Naive B cell (primary cell): ENCODE measurements around the gene ZFAND3. TPM values are rescaled to one million over a fixed set of nuclear protein-coding genes. Genes with fewer than 3 reads are reported as not detected.
A peak's percentile ranks its signal among the peaks of the same experiment; 100 is the strongest.

Source experiments
- ATAC-seq, 2 donors: fragments of 150-1000 bp; cut with Tn5 transposase; 2 replicates each; pipeline ENCODE4 v1.10.0; 2021; ENCODE audit warnings: low read depth in 2 of 2, mild to moderate bottlenecking in 2 of 2, moderate library complexity in 2 of 2
- DNase-seq: peaks from one replicate; pipeline ENCODE4 v3.0.0; 2022
- H3K27ac Mint-ChIP-seq, 6 donors: one replicate each; pipeline ENCODE4 v1.8.0; 2020 to 2022; ENCODE audit warnings: mild to moderate bottlenecking in 6 of 6, mixed read lengths in 6 of 6, moderate library complexity in 5 of 6, inconsistent platforms in 2 of 6
- H3K27me3 Mint-ChIP-seq, 3 donors: one replicate each; pipeline ENCODE4 v1.8.0; 2021 to 2022; ENCODE audit warnings: mixed read lengths in 3 of 3, mild to moderate bottlenecking in 1 of 3
- H3K36me3 Mint-ChIP-seq, 2 donors: one replicate each; pipeline ENCODE4 v1.8.0; 2020 to 2022; ENCODE audit warnings: mixed read lengths in 2 of 2, inconsistent platforms in 1 of 2, mild to moderate bottlenecking in 1 of 2
- H3K4me1 Mint-ChIP-seq, 3 donors: one replicate each; pipeline ENCODE4 v1.8.0; 2020 to 2022; ENCODE audit warnings: mixed read lengths in 3 of 3, inconsistent platforms in 1 of 3, mild to moderate bottlenecking in 1 of 3, moderate library complexity in 1 of 3
- H3K4me3 Mint-ChIP-seq, 8 donors: one replicate each; pipeline ENCODE4 v1.8.0; 2020 to 2022; ENCODE audit warnings: mild to moderate bottlenecking in 8 of 8, mixed read lengths in 8 of 8, moderate library complexity in 8 of 8, inconsistent platforms in 2 of 8
- H3K9me3 Mint-ChIP-seq, 7 donors: one replicate each; pipeline ENCODE4 v1.8.0; 2020 to 2022; ENCODE audit warnings: mixed read lengths in 7 of 7, mild to moderate bottlenecking in 5 of 7, inconsistent platforms in 2 of 7, moderate library complexity in 1 of 7
- polyA plus RNA-seq, 6 donors: library from polyadenylated mRNA; unstranded; fragments of 300-500 nt; fragmentation: Illumina TruSeq; gene quantifications; one replicate each; pipeline ENCODE4 v1.2.3, GENCODE V29; 2021; ENCODE audit warnings: low read depth in 6 of 6

ZFAND3 gene
- polyA plus RNA-seq, 6 donors from 2014 or later: 1.9 to 6.7 (median 4.4) TPM

DNA sequence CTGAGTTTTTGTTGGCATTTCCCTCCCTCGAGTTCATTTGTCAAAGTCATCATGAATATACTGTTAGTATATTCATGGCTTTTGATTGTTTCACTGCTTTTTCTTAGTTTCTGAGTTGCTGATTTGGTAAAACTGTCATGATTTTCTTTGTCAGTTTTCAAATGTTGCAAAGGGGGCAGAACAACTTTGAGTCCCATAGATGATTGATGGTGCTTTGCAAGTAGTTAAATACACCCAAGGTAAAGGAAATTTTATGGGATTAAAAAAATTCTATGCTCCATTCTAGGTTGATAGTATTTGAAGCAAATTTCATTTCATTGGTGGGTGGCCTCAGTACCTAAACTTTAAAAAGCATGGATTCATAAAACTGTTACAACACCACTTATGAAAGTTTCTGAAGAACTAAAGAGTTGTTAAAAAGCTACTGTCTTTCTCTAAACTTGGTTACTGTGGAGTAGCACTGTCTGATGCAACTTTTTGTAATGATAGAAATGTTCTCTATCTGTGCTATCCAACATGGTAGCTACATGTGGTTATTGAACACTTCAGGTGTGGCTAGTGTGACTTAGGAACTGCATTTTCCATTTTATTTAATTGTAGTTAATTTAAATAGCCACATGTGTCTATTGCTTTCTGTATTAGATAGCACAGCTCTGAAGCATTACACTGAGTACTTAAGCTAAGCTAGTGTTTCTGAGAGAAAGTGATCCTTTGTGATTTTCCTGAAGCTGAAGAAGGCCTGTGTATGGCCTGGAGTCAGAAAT is 153.6 kb downstream of the ZFAND3 start:
- H3K36me3 Mint-ChIP-seq: peaks cover 8 to 16% of the 10 kb centered on the region in 2 donors
- no peaks in the 10 kb centered on the region for H3K27me3 Mint-ChIP-seq
- DNase-seq: no peak
- no peak overlapping the region for H3K4me3 Mint-ChIP-seq
- H3K27ac Mint-ChIP-seq: peak overlapping the region in 3 of 6 donors; percentile 42 to 74 (median 59)
- no peak for ATAC-seq
- peaks cover 36 to 47% (median 43%) of the 10 kb centered on the region in 3 donors for H3K4me1 Mint-ChIP-seq
- peaks cover 5 to 34% (median 24%) of the 10 kb centered on the region in 7 donors for H3K9me3 Mint-ChIP-seq

DNA sequence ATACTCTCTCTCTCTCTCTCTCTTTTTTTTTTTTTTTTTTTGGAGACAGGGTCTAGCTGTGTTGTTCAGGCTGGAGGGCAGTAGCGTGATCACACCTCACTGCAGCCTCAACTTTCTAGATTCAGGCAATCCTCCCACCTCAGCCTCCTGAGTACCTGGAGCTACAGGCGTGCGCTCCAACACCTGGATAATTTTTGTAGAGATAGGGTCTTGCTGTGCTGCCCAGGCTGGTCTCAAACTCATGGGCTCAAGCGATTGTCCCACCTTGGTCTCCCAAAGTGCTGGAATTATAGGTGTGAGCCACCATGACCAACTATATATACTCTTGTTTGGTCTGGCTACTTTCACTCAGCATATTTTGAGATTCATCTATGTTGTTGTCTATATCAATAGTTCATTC is 154.9 kb downstream of the ZFAND3 start:
- no peak for DNase-seq
- peak overlapping the region in 1 of 8 donors; percentile 59 for H3K4me3 Mint-ChIP-seq
- peak overlapping the region in 1 of 6 donors; percentile 60 for H3K27ac Mint-ChIP-seq
- H3K4me1 Mint-ChIP-seq: peaks cover 32 to 52% (median 46%) of the 10 kb centered on the region in 3 donors
- H3K9me3 Mint-ChIP-seq: peaks cover 5 to 34% (median 24%) of the 10 kb centered on the region in 7 donors
- H3K36me3 Mint-ChIP-seq: peaks cover 8 to 16% of the 10 kb centered on the region in 2 donors
- H3K27me3 Mint-ChIP-seq: no peaks in the 10 kb centered on the region
- no peak for ATAC-seq

DNA sequence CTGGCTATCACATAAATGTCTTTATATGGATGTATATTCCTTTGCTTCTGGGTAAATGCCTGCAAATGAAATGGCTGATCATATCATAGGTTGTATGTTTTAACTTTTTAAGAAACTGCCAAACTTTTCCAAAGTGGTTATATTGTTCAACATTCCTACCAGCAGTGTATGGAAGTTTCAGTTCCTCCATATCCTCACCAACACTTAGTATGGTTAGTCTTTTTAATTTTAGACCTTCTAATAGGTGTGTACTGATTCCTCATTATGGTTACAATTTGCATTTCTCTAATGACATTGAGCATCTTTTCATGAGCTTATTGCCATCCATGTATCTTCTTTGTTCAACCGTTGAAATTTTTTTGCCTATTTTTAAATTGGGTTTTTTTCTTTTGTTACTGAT is 155.4 kb downstream of the ZFAND3 start:
- no peak overlapping the region for H3K27ac Mint-ChIP-seq
- H3K36me3 Mint-ChIP-seq: peaks cover 8 to 16% of the 10 kb centered on the region in 2 donors
- peak overlapping the region in 1 of 8 donors; percentile 53 for H3K4me3 Mint-ChIP-seq
- H3K4me1 Mint-ChIP-seq: peaks cover 36 to 58% (median 51%) of the 10 kb centered on the region in 3 donors
- DNase-seq (no peak), ATAC-seq (no peak)
- H3K27me3 Mint-ChIP-seq: no peaks in the 10 kb centered on the region
- H3K9me3 Mint-ChIP-seq: peaks cover 5 to 34% (median 24%) of the 10 kb centered on the region in 7 donors

DNA sequence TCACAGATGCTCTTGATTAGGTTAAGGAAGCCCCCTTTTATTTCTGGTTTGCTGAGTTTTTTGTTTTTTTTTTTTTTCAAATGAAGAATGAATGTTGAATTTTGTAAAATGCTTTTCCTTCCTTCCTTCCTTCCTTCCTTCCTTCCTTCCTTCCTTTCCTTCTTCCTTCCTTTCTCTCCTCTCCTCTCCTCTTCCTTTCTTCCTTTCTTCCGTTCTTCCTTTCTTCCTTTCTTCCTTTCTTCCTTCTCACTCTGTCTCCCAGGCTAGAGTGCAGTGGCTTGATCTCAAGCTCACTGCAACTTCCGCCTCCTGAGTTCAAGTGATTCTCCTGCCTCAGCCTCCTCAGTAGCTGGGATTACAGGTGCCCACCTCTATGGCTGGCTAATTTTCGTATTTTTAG is 158.2 kb downstream of the ZFAND3 start:
- Mint-ChIP-seq H3K4me3 (peak overlapping the region in 3 of 8 donors; percentile 2 to 66 (median 59)), H3K4me1 (peaks cover 42 to 60% (median 54%) of the 10 kb centered on the region in 3 donors), H3K36me3 (peaks cover 8 to 16% of the 10 kb centered on the region in 2 donors), H3K27ac (peak overlapping the region in 3 of 6 donors; percentile 64 to 97 (median 74)), H3K9me3 (peaks cover 5 to 34% (median 24%) of the 10 kb centered on the region in 7 donors), H3K27me3 (no peaks in the 10 kb centered on the region)
- ATAC-seq (no peak), DNase-seq (no peak)

DNA sequence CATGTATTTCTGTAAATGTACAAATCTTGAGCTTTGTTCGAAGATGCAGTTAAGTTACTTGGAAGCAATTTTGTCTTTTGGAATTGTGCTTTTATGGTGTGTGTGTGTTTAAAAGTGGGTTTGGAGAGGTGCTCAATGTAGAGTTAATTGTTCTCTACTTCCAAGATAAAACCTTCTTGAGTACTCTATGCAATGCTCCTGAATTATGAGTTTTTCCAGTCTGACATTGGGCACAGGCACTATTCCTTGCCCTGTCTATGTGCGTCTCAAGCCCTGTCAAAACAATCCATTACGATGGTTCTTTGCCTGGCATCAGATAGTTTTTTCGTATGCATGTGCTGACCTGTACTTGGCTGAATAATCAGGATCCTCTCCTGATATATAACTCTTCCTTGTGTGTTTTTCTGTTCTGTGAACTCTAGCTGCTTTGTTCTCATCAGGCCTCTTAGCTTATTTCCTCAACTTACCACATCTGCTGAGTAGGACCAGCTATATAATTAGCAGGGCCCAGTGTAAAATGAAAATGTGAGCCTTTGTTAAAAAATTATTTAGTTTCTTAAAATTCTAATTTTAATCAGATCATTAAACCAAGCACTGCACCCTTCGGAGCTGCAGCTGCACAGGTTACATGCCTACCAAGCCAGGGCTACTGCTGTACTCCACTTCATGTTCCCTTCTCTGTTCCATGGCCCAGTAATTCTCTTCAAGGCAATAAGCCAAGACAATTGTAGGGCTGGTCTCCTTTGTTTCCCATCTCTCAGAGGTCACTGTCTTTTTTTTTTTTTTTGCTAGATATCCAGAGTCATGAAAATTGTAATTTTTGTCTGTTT is 160.1 kb downstream of the ZFAND3 start:
- ATAC-seq: no peak
- Mint-ChIP-seq H3K27me3 (no peaks in the 10 kb centered on the region), H3K9me3 (peaks cover 3 to 22% (median 15%) of the 10 kb centered on the region in 7 donors), H3K36me3 (peaks cover 6 to 8% of the 10 kb centered on the region in 2 donors), H3K4me3 (peak overlapping the region in 1 of 8 donors; percentile 3), H3K4me1 (peaks cover 52 to 65% (median 63%) of the 10 kb centered on the region in 3 donors), H3K27ac (peak overlapping the region; percentile 18 to 84 (median 71))
- DNase-seq: no peak

DNA sequence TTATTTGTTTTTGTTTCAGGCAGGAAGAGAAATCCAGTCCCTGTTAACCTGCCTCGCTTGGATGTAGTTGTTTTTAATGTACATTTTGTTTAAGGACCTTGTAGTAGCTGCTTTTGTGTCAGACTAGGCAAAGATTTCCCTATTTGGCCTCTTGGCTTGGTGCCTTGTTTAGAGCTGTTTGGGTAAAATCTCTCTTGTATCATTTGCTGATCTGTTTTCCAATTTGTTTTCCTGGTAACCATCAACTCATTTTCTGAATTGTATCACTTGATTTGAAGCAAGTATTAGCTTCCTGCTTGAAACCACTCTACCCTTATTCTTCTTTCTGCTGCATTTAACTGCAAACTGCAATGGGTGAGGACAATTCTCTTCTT is 160.7 kb downstream of the ZFAND3 start:
- peaks cover 6 to 8% of the 10 kb centered on the region in 2 donors for H3K36me3 Mint-ChIP-seq
- H3K9me3 Mint-ChIP-seq: peaks cover 3 to 16% (median 9%) of the 10 kb centered on the region in 7 donors
- ATAC-seq: no peak
- no peak for DNase-seq
- no peaks in the 10 kb centered on the region for H3K27me3 Mint-ChIP-seq
- H3K27ac Mint-ChIP-seq: peak overlapping the region in 5 of 6 donors; percentile 3 to 84 (median 67)
- H3K4me3 Mint-ChIP-seq: peak overlapping the region in 1 of 8 donors; percentile 3
- peaks cover 52 to 70% (median 63%) of the 10 kb centered on the region in 3 donors for H3K4me1 Mint-ChIP-seq

DNA sequence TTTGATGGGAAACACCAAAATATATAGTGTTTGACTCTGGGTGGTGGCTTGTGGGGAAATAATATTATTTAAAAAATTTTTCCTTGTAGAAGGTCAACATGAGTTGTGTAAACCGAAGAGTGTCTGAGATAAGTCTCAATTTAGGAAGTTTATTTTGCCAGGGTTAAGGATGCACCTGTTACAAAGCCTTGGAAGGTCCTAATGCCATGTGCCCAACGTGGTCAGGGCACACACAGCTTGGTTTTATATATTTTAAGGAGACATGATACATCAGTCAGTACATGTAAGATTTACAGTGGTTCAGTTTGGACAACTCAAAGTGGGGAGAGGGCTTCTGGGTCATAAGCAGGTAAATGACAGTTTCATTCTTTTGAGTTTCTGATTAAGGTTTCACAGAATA is 162.1 kb downstream of the ZFAND3 start:
- Mint-ChIP-seq H3K36me3 (peaks cover 0 to 8% of the 10 kb centered on the region in 2 donors), H3K4me1 (peaks cover 56 to 79% (median 70%) of the 10 kb centered on the region in 3 donors), H3K4me3 (no peak overlapping the region), H3K9me3 (peaks cover 0 to 5% (median 3%) of the 10 kb centered on the region in 7 donors), H3K27ac (peak overlapping the region in 5 of 6 donors; percentile 43 to 88 (median 74)), H3K27me3 (no peaks in the 10 kb centered on the region)
- ATAC-seq (no peak), DNase-seq (no peak)

DNA sequence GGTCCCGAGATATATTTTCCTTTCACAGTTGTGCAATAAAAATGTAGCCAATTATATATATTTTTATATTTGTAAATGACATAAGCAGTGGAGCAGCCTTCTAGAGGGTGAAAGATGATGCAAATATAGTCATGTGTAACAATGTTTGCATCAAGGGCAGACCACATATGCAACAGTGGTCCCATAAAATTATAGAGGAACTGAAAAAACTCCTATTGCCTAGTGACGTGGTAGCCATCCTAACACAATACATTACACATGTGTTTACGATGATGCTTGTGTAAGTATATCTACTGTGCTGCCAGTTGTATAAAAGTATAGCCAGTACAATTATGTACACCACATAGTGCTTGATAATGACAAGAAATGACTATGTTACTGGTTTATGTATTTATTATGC is 162.8 kb downstream of the ZFAND3 start:
- ATAC-seq (peak; percentile 95), DNase-seq (peak; percentile 61)
- H3K9me3 Mint-ChIP-seq: peaks cover 0 to 5% (median 2%) of the 10 kb centered on the region in 7 donors
- H3K4me1 Mint-ChIP-seq: peaks cover 59 to 83% (median 75%) of the 10 kb centered on the region in 3 donors
- H3K27ac Mint-ChIP-seq: peak overlapping the region; percentile 28 to 88 (median 72)
- no peaks in the 10 kb centered on the region for H3K27me3 Mint-ChIP-seq
- peaks cover 0 to 8% of the 10 kb centered on the region in 2 donors for H3K36me3 Mint-ChIP-seq
- no peak overlapping the region for H3K4me3 Mint-ChIP-seq

DNA sequence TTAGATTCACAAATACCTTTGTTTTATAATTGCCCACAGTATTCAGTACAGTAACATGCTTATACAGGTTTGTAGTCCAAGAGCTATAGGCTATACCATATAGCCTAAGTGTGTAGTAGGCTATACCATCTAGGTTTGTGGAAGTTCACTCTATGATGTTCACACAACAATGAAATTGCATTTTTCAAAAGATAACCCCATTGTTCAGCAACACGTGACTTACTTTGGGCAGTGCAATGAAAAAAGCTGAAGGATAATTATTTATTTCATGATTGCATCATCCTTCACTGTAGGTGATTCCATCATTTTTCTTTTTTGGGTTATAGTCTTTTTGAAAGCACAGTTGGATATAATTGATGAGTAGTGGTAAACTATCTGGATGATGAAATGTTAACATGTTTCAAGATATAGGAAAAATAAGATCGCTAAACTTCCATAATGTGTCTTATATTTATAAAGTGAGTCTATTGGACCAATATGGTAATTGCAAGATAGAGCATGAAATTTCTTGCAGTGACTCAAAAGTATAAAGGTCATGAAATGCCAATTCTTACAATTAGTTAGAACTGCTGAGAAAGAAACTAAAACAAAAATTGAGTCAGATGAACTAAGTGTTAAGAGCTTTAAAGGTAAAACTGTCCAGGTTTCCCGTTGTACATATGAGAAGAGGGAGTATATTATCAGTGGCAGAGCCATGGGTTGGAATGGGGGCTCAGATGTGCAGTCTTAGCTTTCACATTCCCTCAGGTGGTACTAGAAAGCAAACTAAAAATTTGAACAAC is 164.4 kb downstream of the ZFAND3 start:
- H3K4me3 Mint-ChIP-seq: no peak overlapping the region
- no peaks in the 10 kb centered on the region for H3K9me3 Mint-ChIP-seq
- DNase-seq (no peak), ATAC-seq (no peak)
- peak overlapping the region; percentile 2 to 90 (median 55) for H3K27ac Mint-ChIP-seq
- no peaks in the 10 kb centered on the region for H3K36me3 Mint-ChIP-seq
- no peaks in the 10 kb centered on the region for H3K27me3 Mint-ChIP-seq
- peaks cover 61 to 82% (median 75%) of the 10 kb centered on the region in 3 donors for H3K4me1 Mint-ChIP-seq

DNA sequence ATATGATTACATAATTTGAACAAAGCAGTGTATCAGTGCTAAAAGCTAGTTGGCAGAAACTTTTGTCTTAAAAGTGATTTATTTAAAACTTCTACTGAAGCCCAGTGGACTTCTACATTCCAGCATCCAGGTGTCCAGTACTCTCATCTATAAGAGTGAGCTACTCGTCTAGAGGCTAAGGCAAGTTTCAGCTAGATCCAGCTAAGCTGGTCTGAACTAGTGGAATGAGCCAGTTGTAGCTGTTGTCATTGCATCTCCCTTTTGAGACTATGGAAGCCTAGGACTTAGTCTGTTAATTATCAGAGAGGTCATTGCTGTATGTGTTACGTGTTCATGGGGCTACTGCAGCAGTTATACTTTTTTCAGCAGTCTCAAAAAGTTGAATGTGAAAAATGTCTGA is 165.1 kb downstream of the ZFAND3 start:
- peaks cover 62 to 82% (median 75%) of the 10 kb centered on the region in 3 donors for H3K4me1 Mint-ChIP-seq
- H3K36me3 Mint-ChIP-seq: no peaks in the 10 kb centered on the region
- H3K27ac Mint-ChIP-seq: peak overlapping the region in 1 of 6 donors; percentile 75
- H3K9me3 Mint-ChIP-seq: no peaks in the 10 kb centered on the region
- ATAC-seq (no peak), DNase-seq (no peak)
- H3K4me3 Mint-ChIP-seq: no peak overlapping the region
- H3K27me3 Mint-ChIP-seq: no peaks in the 10 kb centered on the region

DNA sequence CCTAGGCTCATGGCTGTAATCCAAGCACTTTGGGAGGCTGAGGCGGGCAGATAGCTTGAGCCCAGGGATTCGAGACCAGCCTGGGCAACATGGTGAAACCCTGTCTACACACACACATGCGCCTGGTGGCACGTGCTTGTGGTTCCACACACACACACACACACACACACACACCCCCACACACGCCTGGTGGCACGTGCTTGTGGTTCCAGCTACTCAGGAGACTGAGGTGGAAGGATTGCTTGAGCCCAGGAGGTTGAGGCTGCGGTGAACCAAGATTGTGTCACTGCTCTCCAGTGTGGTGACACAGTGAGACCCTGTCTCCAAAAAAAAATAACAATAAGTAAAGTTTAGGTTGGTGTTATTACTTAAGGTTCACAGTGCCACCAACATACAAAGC is 165.8 kb downstream of the ZFAND3 start:
- no peak overlapping the region for H3K4me3 Mint-ChIP-seq
- no peaks in the 10 kb centered on the region for H3K9me3 Mint-ChIP-seq
- peak overlapping the region in 4 of 6 donors; percentile 5 to 94 (median 56) for H3K27ac Mint-ChIP-seq
- no peaks in the 10 kb centered on the region for H3K36me3 Mint-ChIP-seq
- H3K4me1 Mint-ChIP-seq: peaks cover 61 to 81% (median 74%) of the 10 kb centered on the region in 3 donors
- ATAC-seq: no peak
- DNase-seq: no peak
- H3K27me3 Mint-ChIP-seq: no peaks in the 10 kb centered on the region

DNA sequence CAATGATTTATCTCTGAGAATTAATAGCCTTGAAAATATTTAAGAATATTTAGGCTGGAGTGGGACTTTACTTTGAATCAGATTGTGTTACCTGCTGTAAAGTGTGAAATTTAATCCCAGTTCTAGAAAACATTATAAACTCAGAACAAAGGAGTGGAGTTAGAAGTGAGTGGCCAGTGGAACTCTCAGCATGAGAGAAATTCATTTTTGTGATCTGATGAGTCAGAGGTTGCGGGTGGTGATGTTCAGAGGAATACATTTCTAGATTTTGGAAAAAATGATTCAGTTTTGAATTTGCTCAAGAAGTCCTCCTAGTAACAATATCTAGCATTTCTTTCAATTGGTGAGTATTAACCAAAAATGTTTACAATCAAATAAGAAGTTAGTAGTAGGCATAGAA is 167.5 kb downstream of the ZFAND3 start:
- H3K36me3 Mint-ChIP-seq: no peaks in the 10 kb centered on the region
- peak overlapping the region in 1 of 8 donors; percentile 12 for H3K4me3 Mint-ChIP-seq
- H3K27me3 Mint-ChIP-seq: no peaks in the 10 kb centered on the region
- no peaks in the 10 kb centered on the region for H3K9me3 Mint-ChIP-seq
- peaks cover 52 to 71% (median 64%) of the 10 kb centered on the region in 3 donors for H3K4me1 Mint-ChIP-seq
- H3K27ac Mint-ChIP-seq: peak overlapping the region in 3 of 6 donors; percentile 55 to 76 (median 72)
- DNase-seq (no peak), ATAC-seq (no peak)
